GM23248 (cell line): Measurements from ENCODE around the gene MGST2. TPM values are rescaled to one million over a fixed set of nuclear protein-coding genes. Genes with fewer than 3 reads are reported as not detected.

Experiments used
- DNase-seq: peaks from one replicate; pipeline ENCODE4 v3.0.0-alpha.2; 2015
- H2AFZ ChIP-seq: fragments of 200-600 bp; sonication (generic); 2 replicates; pipeline ENCODE4 v1.6.1; 2016; ENCODE audit warnings: antibody characterized with exemption
- H3F3A ChIP-seq: fragments of 200-600 bp; sonication (generic); 2 replicates; pipeline ENCODE4 v1.6.1; 2016; ENCODE audit warnings: mild to moderate bottlenecking, antibody characterized with exemption, mixed run types; ENCODE audit not compliant: insufficient read depth
- H3K27ac ChIP-seq: fragments of 200-600 bp; sonication (generic); 2 replicates; pipeline ENCODE4 v1.5.1; 2016; ENCODE audit warnings: mild to moderate bottlenecking
- H3K27me3 ChIP-seq: fragments of 200-600 bp; sonication (generic); replicated peaks from 2 replicates; pipeline ENCODE4 v1.6.1; 2016; ENCODE audit warnings: mild to moderate bottlenecking; ENCODE audit not compliant: insufficient read depth
- H3K36me3 ChIP-seq: fragments of 200-600 bp; sonication (generic); 2 replicates; pipeline ENCODE4 v1.6.1; 2016; ENCODE audit warnings: low read depth, mild to moderate bottlenecking
- H3K4me1 ChIP-seq: fragments of 200-600 bp; sonication (generic); 2 replicates; pipeline ENCODE4 v1.6.1; 2016; ENCODE audit warnings: mild to moderate bottlenecking; ENCODE audit not compliant: insufficient read depth
- H3K4me2 ChIP-seq: fragments of 200-600 bp; sonication (generic); one replicate; pipeline ENCODE4 v1.6.1; 2016; ENCODE audit warnings: mild to moderate bottlenecking; ENCODE audit not compliant: unreplicated experiment
- H3K4me3 ChIP-seq: fragments of 200-600 bp; sonication (generic); 2 replicates; pipeline ENCODE4 v1.5.1; 2016; ENCODE audit warnings: mild to moderate bottlenecking
- H3K79me2 ChIP-seq: fragments of 200-600 bp; sonication (generic); 2 replicates; pipeline ENCODE4 v1.6.1; 2016; ENCODE audit warnings: mild to moderate bottlenecking; ENCODE audit not compliant: insufficient read depth
- H3K9ac ChIP-seq: fragments of 200-600 bp; sonication (generic); 2 replicates; pipeline ENCODE4 v1.6.1; 2016; ENCODE audit warnings: mild to moderate bottlenecking
- H3K9me2 ChIP-seq: fragments of 200-600 bp; sonication (generic); 2 replicates; pipeline ENCODE4 v1.6.1; 2016; ENCODE audit warnings: mixed run types, mild to moderate bottlenecking, moderate library complexity; ENCODE audit not compliant: insufficient read depth
- H3K9me3 ChIP-seq: fragments of 200-600 bp; sonication (generic); one replicate; pipeline ENCODE4 v1.6.1; 2017; ENCODE audit warnings: low read depth
- H4K20me1 ChIP-seq: fragments of 200-600 bp; sonication (generic); 2 replicates; pipeline ENCODE4 v1.6.0; 2016; ENCODE audit not compliant: insufficient read depth
- EZH2 ChIP-seq: fragments of 200-600 bp; sonication (generic); IDR thresholded peaks from 2 replicates; pipeline ENCODE4 v1.6.1; 2018; ENCODE audit warnings: antibody characterized with exemption, mild to moderate bottlenecking; ENCODE audit not compliant: insufficient read depth, poor library complexity, severe bottlenecking
- EZH2phosphoT487 ChIP-seq: fragments of 200-600 bp; sonication (generic); IDR thresholded peaks from 2 replicates; pipeline ENCODE4 v1.6.1; 2018; ENCODE audit warnings: antibody characterized with exemption, moderate library complexity, mild to moderate bottlenecking, low read depth; ENCODE audit not compliant: insufficient read depth
- WGBS, 2 experiments: methylation state at CpG; one replicate each; pipeline ENCODE4 v1.1.6; 2015 to 2017; ENCODE audit warnings: low lambda C conversion rate in 2 of 2, low coverage in 1 of 2; ENCODE audit errors: missing lambda C conversion rate in 2 of 2; 5-methylcytosine and 5-hydroxymethylcytosine counted together
- in situ Hi-C: fragments of 300-500 bp; cut with MboI; formaldehyde crosslinking; loops from 2 replicates; pipeline ENCODE4 v1.15.0; 2020
- polyA plus RNA-seq: library from polyadenylated mRNA; unstranded; fragments of >200 nt; fragmentation: Nextera tagmentation; extraction: Ambion mirVana; gene quantifications from 2 replicates; pipeline ENCODE4 v1.2.1, GENCODE V29; 2016
- total RNA-seq: library from RNA; depleted of rRNA; stranded (reverse); fragments of >200 nt; shearing (Covaris generic); gene quantifications from 2 replicates; pipeline ENCODE4 v1.2.3, GENCODE V29; 2014

MGST2 gene
- total and polyA plus RNA-seq, 2 experiments from 2014 or later: 7.5 to 17.9 TPM

DNA sequence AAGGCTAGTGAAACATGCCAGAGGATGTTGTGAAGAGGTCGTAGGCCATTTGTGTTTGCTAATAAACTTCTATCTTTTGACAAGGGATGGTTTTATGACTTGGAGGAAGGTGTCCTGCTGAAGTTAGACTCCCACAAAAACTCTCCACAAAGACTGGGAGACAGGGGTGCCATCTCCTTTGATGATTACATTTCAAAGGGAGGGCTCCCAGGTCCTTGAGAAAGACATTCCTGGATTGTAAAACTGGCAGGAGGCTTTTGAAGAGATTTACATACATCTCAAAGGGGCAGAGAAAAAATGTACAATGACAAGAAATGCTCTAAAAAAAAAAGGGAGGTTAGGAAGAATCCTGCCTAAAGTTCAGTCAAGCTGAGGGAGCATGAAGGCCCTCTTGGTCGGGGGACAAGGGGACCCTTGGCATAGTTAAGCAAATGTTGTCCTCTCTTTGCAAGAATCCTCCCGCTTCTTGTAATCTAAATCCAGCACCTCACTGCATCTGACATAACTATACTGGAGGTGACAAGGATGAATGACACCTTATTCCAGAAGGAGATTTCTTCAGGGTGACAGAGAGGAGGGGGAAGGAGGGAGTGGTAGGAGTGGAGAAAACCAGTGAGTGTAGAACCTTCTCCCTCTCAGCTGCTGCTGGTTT is 41.1 kb upstream of the MGST2 start:
- no peak overlapping the region for H3K4me3 ChIP-seq
- no peak overlapping the region for H3K9ac ChIP-seq
- no peaks in the 10 kb centered on the region; the same call in 1 of the 2 replicates for H3K4me1 ChIP-seq
- H3K36me3 ChIP-seq: no peaks in the 10 kb centered on the region
- H3K79me2 ChIP-seq: no peaks in the 10 kb centered on the region
- in situ Hi-C loops: no loop called here
- H3K27ac ChIP-seq: no peak overlapping the region
- DNase-seq: no peak
- no peaks in the 10 kb centered on the region for H3F3A ChIP-seq
- H2AFZ ChIP-seq: no peak overlapping the region
- TF ChIP-seq EZH2phosphoT487 (no peak), EZH2 (no peak)
- no peaks in the 10 kb centered on the region for H4K20me1 ChIP-seq
- 40 to 42% methylated on average over 3 of the region's 3 CpGs for WGBS, 2 experiments
- H3K4me2 ChIP-seq: no peak overlapping the region
- no peaks in the 10 kb centered on the region for H3K9me2 ChIP-seq
- H3K27me3 ChIP-seq: peaks cover 7% of the 10 kb centered on the region; the same call in 1 of the 2 replicates
- no peaks in the 10 kb centered on the region for H3K9me3 ChIP-seq

- Histone ChIP-seq H3K9me2 (no peaks in the 10 kb centered on the region), H3F3A (no peaks in the 10 kb centered on the region), H2AFZ (no peak overlapping the region), H3K9me3 (no peaks in the 10 kb centered on the region), H3K79me2 (no peaks in the 10 kb centered on the region), H3K27ac (no peak overlapping the region), H3K27me3 (peaks cover 7% of the 10 kb centered on the region; the same call in 1 of the 2 replicates), H3K9ac (no peak overlapping the region), H3K36me3 (no peaks in the 10 kb centered on the region), H4K20me1 (no peaks in the 10 kb centered on the region), H3K4me2 (no peak overlapping the region), H3K4me1 (no peaks in the 10 kb centered on the region; the same call in 1 of the 2 replicates), H3K4me3 (no peak overlapping the region)
- 75 to 81% methylated on average over 3 of the region's 3 CpGs for WGBS, 2 experiments
- in situ Hi-C loops: no loop called here
- TF ChIP-seq EZH2phosphoT487 (no peak), EZH2 (no peak)
- DNase-seq: no peak
Observed at GRCh38 chr4:139625093-139625455, 40.5 kb upstream of the MGST2 start.

DNA sequence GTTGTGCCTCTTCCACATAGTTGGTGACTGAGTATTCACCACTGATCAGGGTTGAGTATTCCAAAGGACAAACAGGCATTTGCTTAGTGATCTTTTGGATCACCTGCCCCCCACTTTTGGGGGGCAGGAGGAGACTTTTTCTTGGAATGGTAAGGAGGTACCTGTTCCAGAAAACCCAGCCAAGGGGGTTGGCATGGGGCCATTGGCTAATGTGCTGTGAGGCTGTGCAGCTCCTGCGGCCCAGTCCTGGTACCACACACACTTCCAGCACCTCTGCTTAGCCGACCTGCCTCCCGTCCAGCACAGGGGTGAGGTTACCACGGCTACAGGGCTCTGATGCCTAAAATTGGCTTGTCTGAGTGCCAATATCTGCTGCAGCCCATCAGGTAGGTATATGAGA is 40.1 kb upstream of the MGST2 start:
- in situ Hi-C loops: no loop called here
- no peaks in the 10 kb centered on the region for H3K9me2 ChIP-seq
- H3K4me3 ChIP-seq: no peak overlapping the region
- H3K36me3 ChIP-seq: no peaks in the 10 kb centered on the region
- no peak overlapping the region for H2AFZ ChIP-seq
- H3K79me2 ChIP-seq: no peaks in the 10 kb centered on the region
- no peak overlapping the region for H3K27ac ChIP-seq
- no peak overlapping the region for H3K4me2 ChIP-seq
- DNase-seq: no peak
- TF ChIP-seq EZH2: no peak
- TF ChIP-seq EZH2phosphoT487: no peak
- H3K9me3 ChIP-seq: no peaks in the 10 kb centered on the region
- H3K27me3 ChIP-seq: peaks cover 11% of the 10 kb centered on the region
- H3K4me1 ChIP-seq: no peaks in the 10 kb centered on the region; the same call in 1 of the 2 replicates
- no peaks in the 10 kb centered on the region for H3F3A ChIP-seq
- no peaks in the 10 kb centered on the region for H4K20me1 ChIP-seq
- 75 to 79% methylated on average over 4 of the region's 4 CpGs for WGBS, 2 experiments
- H3K9ac ChIP-seq: no peak overlapping the region

GRCh38 chr4:139628184-139629012 is 37.2 kb upstream of the MGST2 start:
- WGBS, 2 experiments: 72 to 74% methylated on average over 16 of the region's 16 CpGs
- peaks cover 23% of the 10 kb centered on the region for H3K27me3 ChIP-seq
- in situ Hi-C loops: no loop called here

More at GRCh38 chr4:139628184-139629012, 37.2 kb upstream of the MGST2 start:
- no peak overlapping the region for H3K4me3 ChIP-seq
- no peaks in the 10 kb centered on the region for H3K36me3 ChIP-seq
- no peaks in the 10 kb centered on the region for H3K4me1 ChIP-seq
- H3K27ac ChIP-seq: no peak overlapping the region
- no peaks in the 10 kb centered on the region for H3K9me3 ChIP-seq
- no peaks in the 10 kb centered on the region for H3K9me2 ChIP-seq
- H4K20me1 ChIP-seq: no peaks in the 10 kb centered on the region
- DNase-seq: no peak
- no peak overlapping the region for H3K4me2 ChIP-seq
- no peak overlapping the region for H2AFZ ChIP-seq
- no peak overlapping the region for H3K9ac ChIP-seq
- H3K79me2 ChIP-seq: no peaks in the 10 kb centered on the region
- H3F3A ChIP-seq: no peaks in the 10 kb centered on the region
- TF ChIP-seq EZH2: no peak
